Thoracic aorta (tissue), 2 donors: ENCODE data around the gene THADA. TPM values are rescaled to one million over a fixed set of nuclear protein-coding genes. Genes with fewer than 3 reads are reported as not detected.
A peak's percentile ranks its signal among the peaks of the same experiment; 100 is the strongest.

ENCODE experiments used
- ATAC-seq: fragments of 150-250 bp; one replicate; pipeline ENCODE4 v1.8.0; 2017; ENCODE audit warnings: low read depth; ENCODE audit not compliant: insufficient number of reproducible peaks, low FRiP score
- DNase-seq: peaks from one replicate; pipeline ENCODE4 v3.0.0-alpha.2; 2020; ENCODE audit warnings: low spot score
- H3K27ac ChIP-seq, 2 donors: fragments of 200-600 bp; sonication (generic); 1 replicate in 1 of 2; 2 replicates in 1 of 2; pipeline ENCODE4 v1.5.1; 2016; ENCODE audit warnings: mild to moderate bottlenecking in 2 of 2, moderate library complexity in 2 of 2
- H3K27me3 ChIP-seq: fragments of 200-600 bp; sonication (generic); replicated peaks from 2 replicates; pipeline ENCODE4 v1.6.0; 2016; ENCODE audit warnings: mild to moderate bottlenecking; ENCODE audit not compliant: insufficient read depth
- H3K36me3 ChIP-seq: fragments of 200-600 bp; sonication (generic); one replicate; pipeline ENCODE4 v1.5.1; 2016
- H3K4me1 ChIP-seq, 2 donors: fragments of 200-600 bp; sonication (generic); 1 replicate in 1 of 2; 2 replicates in 1 of 2; pipeline versions ENCODE4 v1.5.1 to v1.6.0; 2016; ENCODE audit warnings: low read depth in 2 of 2, mild to moderate bottlenecking in 1 of 2; ENCODE audit not compliant: control insufficient read depth in 1 of 2
- H3K4me3 ChIP-seq: fragments of 200-600 bp; sonication (generic); 2 replicates; pipeline ENCODE4 v1.5.1; 2016; ENCODE audit warnings: mild to moderate bottlenecking
- H3K9me3 ChIP-seq: fragments of 200-600 bp; sonication (generic); 2 replicates; pipeline ENCODE4 v1.5.1; 2016
- CTCF ChIP-seq: fragments of 200-600 bp; sonication (generic); IDR thresholded peaks from one replicate; pipeline ENCODE4 v1.5.1; 2019; ENCODE audit warnings: antibody characterized with exemption
- total RNA-seq, 2 donors: library from RNA; depleted of rRNA; stranded (reverse); fragments of >200 nt; gene quantifications; one replicate each; pipeline versions ENCODE4 v1.1.0 to v1.2.3, GENCODE V29; 2016

THADA gene
- total RNA-seq, 2 donors from 2014 or later = 33.3 to 46.6 TPM

- no peak overlapping the region for H3K4me3 ChIP-seq
- DNase-seq (no peak), ATAC-seq (no peak)
- peak overlapping the region; percentile 83 to 89 for H3K27ac ChIP-seq
- no peak for TF ChIP-seq CTCF
- no peaks in the 10 kb centered on the region for H3K27me3 ChIP-seq
- no peaks in the 10 kb centered on the region for H3K9me3 ChIP-seq
- H3K4me1 ChIP-seq = peaks cover 48 to 71% of the 10 kb centered on the region in 2 donors
- no peaks in the 10 kb centered on the region for H3K36me3 ChIP-seq
Measured at GRCh38 chr2:43518718-43519117, 77.1 kb downstream of the THADA start.

GRCh38 chr2:43518181-43518580, 77.7 kb downstream of the THADA start:
- no peak overlapping the region for H3K4me3 ChIP-seq
- H3K27me3 ChIP-seq = no peaks in the 10 kb centered on the region
- no peaks in the 10 kb centered on the region for H3K9me3 ChIP-seq
- peaks cover 52 to 72% of the 10 kb centered on the region in 2 donors for H3K4me1 ChIP-seq
- H3K36me3 ChIP-seq = no peaks in the 10 kb centered on the region
- no peak for ATAC-seq
- H3K27ac ChIP-seq = peak overlapping the region; percentile 83 to 89
- TF ChIP-seq CTCF = no peak
- DNase-seq = no peak

GRCh38 chr2:43515807-43516497, 79.9 kb downstream of the THADA start:
- Histone ChIP-seq H3K9me3 (no peaks in the 10 kb centered on the region), H3K4me3 (no peak overlapping the region), H3K4me1 (peaks cover 62 to 82% of the 10 kb centered on the region in 2 donors), H3K36me3 (no peaks in the 10 kb centered on the region), H3K27me3 (no peaks in the 10 kb centered on the region), H3K27ac (peak overlapping the region; percentile 83 to 89)
- no peak for DNase-seq
- ATAC-seq = no peak
- TF ChIP-seq CTCF = no peak

- H3K4me3 ChIP-seq = no peak overlapping the region
- DNase-seq (no peak), ATAC-seq (no peak)
- no peaks in the 10 kb centered on the region for H3K36me3 ChIP-seq
- no peaks in the 10 kb centered on the region for H3K27me3 ChIP-seq
- H3K9me3 ChIP-seq = no peaks in the 10 kb centered on the region
- H3K4me1 ChIP-seq = peaks cover 58 to 75% of the 10 kb centered on the region in 2 donors
- peak overlapping the region in 1 of 2 donors; percentile 89 for H3K27ac ChIP-seq
- no peak for TF ChIP-seq CTCF
Measured at GRCh38 chr2:43515248-43515647, 80.6 kb downstream of the THADA start.

- Histone ChIP-seq H3K4me3 (no peak overlapping the region), H3K4me1 (peaks cover 44 to 63% of the 10 kb centered on the region in 2 donors), H3K27me3 (no peaks in the 10 kb centered on the region), H3K27ac (peak overlapping the region; percentile 67 to 81), H3K9me3 (no peaks in the 10 kb centered on the region), H3K36me3 (no peaks in the 10 kb centered on the region)
- no peak for ATAC-seq
- TF ChIP-seq CTCF = no peak
- no peak for DNase-seq
Measured at GRCh38 chr2:43513796-43514195, 82.0 kb downstream of the THADA start.
